SU-DHL-6 (cell line): ENCODE results near the gene SRL.

Experiments used
- H2AFZ ChIP-seq: fragments of 200-600 bp; sonication (generic); 2 replicates; pipeline ENCODE4 v1.6.1; 2014; ENCODE audit warnings: low read depth, mild to moderate bottlenecking, moderate library complexity, mixed read lengths, antibody characterized with exemption, low read length; ENCODE audit not compliant: severe bottlenecking
- H3F3A ChIP-seq: fragments of 200-600 bp; shearing (Covaris generic); 2 replicates; pipeline ENCODE4 v1.6.0; 2016; ENCODE audit warnings: antibody characterized with exemption, mild to moderate bottlenecking; ENCODE audit not compliant: insufficient read depth
- H3K27ac ChIP-seq: fragments of 200-600 bp; sonication (generic); 2 replicates; pipeline ENCODE4 v1.5.1; 2016; ENCODE audit warnings: low read depth, mild to moderate bottlenecking, low read length, moderate library complexity, mixed read lengths
- H3K27me3 ChIP-seq: fragments of 200-600 bp; sonication (generic), shearing (Covaris generic); 2 replicates; pipeline ENCODE4 v1.6.0; 2014; ENCODE audit warnings: mild to moderate bottlenecking, low read length
- H3K36me3 ChIP-seq: fragments of 200-600 bp; sonication (generic); 2 replicates; pipeline ENCODE4 v1.6.1; 2014; ENCODE audit warnings: mild to moderate bottlenecking, low read length, mixed read lengths
- H3K4me2 ChIP-seq: fragments of 300-600, 200-600 bp; shearing (Covaris generic), sonication (generic); 2 replicates; pipeline ENCODE4 v1.6.0; 2014; ENCODE audit warnings: low read length, low read depth, mild to moderate bottlenecking; ENCODE audit not compliant: poor library complexity, severe bottlenecking
- H3K4me3 ChIP-seq: fragments of 200-600 bp; sonication (generic); 2 replicates; pipeline ENCODE4 v1.5.1; 2014; ENCODE audit warnings: antibody characterized with exemption, low read length, mild to moderate bottlenecking, mixed read lengths; ENCODE audit not compliant: insufficient read depth, poor library complexity, severe bottlenecking
- H3K79me2 ChIP-seq: fragments of 200-600 bp; sonication (generic); 2 replicates; pipeline ENCODE4 v1.6.1; 2014; ENCODE audit warnings: mild to moderate bottlenecking, low read length, moderate library complexity; ENCODE audit not compliant: insufficient read depth
- H3K9ac ChIP-seq: fragments of 200-600 bp; sonication (generic); 2 replicates; pipeline ENCODE4 v1.7.0; 2014; ENCODE audit warnings: mild to moderate bottlenecking, low read length
- H3K9me2 ChIP-seq: fragments of 200-600 bp; sonication (generic); replicated peaks from 2 replicates; pipeline ENCODE4 v1.6.1; 2014; ENCODE audit warnings: low read length; ENCODE audit not compliant: insufficient read depth
- H3K9me3 ChIP-seq: fragments of 200-600 bp; sonication (generic); 2 replicates; pipeline ENCODE4 v1.6.1; 2014; ENCODE audit warnings: low read length, mixed read lengths; ENCODE audit not compliant: insufficient read depth
- H4K20me1 ChIP-seq: fragments of 200-600 bp; sonication (generic); 2 replicates; pipeline ENCODE4 v1.6.1; 2014; ENCODE audit warnings: low read depth, mild to moderate bottlenecking, antibody characterized with exemption, low read length, moderate library complexity, mixed read lengths
- EZH2phosphoT487 ChIP-seq: fragments of 200-600 bp; sonication (generic), shearing (Covaris generic); conservative IDR thresholded peaks from 2 replicates; pipeline ENCODE4 v1.6.1; 2018; ENCODE audit warnings: mild to moderate bottlenecking, antibody characterized with exemption, low read length, moderate library complexity, mixed read lengths
- TF ChIP-seq, protein P1 (sequence below): fragments of 200-600 bp; sonication (generic); IDR thresholded peaks from one replicate; pipeline ENCODE4 v1.5.1; 2017; ENCODE audit warnings: antibody characterized with exemption, mild to moderate bottlenecking, low read length, moderate library complexity; ENCODE audit not compliant: insufficient read depth, poor library complexity, severe bottlenecking

The SRL gene

DNA sequence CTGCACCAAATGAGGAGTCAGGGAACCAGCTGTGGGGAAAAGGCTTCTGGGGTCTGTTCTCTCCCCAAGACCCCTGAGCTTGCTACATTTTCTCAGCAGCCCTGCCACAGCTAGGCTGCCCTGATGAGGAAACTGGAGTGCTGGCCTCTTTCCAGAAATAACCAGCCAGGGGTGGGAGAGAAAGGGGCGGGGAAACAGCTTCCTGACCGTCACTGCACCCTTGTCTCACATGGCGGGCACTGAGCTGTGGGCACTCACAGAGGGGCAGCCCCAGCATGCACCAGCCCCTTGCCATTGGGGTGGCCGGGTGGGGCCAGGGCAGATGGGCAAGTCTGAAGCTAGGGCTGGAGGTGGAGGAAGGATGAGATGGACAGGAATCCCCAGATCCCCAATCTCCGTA is 2.9 kb downstream of the SRL start:
- no peak overlapping the region for H2AFZ ChIP-seq
- H3K9me3 ChIP-seq, result no peaks in the 10 kb centered on the region; the same call in 1 of the 2 replicates
- H3K9me2 ChIP-seq, result no peaks in the 10 kb centered on the region
- no peak overlapping the region for H3K4me2 ChIP-seq
- H3K27me3 ChIP-seq, result no peaks in the 10 kb centered on the region
- H3K27ac ChIP-seq, result no peak overlapping the region
- H3K9ac ChIP-seq, result no peak overlapping the region
- no peaks in the 10 kb centered on the region for H3K79me2 ChIP-seq
- H4K20me1 ChIP-seq, result no peaks in the 10 kb centered on the region
- H3F3A ChIP-seq, result no peaks in the 10 kb centered on the region
- no peaks in the 10 kb centered on the region for H3K36me3 ChIP-seq
- TF ChIP-seq, protein P1, sequence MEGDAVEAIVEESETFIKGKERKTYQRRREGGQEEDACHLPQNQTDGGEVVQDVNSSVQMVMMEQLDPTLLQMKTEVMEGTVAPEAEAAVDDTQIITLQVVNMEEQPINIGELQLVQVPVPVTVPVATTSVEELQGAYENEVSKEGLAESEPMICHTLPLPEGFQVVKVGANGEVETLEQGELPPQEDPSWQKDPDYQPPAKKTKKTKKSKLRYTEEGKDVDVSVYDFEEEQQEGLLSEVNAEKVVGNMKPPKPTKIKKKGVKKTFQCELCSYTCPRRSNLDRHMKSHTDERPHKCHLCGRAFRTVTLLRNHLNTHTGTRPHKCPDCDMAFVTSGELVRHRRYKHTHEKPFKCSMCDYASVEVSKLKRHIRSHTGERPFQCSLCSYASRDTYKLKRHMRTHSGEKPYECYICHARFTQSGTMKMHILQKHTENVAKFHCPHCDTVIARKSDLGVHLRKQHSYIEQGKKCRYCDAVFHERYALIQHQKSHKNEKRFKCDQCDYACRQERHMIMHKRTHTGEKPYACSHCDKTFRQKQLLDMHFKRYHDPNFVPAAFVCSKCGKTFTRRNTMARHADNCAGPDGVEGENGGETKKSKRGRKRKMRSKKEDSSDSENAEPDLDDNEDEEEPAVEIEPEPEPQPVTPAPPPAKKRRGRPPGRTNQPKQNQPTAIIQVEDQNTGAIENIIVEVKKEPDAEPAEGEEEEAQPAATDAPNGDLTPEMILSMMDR, result no peak
- TF ChIP-seq EZH2phosphoT487, result no peak
- H3K4me3 ChIP-seq, result no peak overlapping the region

- no peaks in the 10 kb centered on the region for H3F3A ChIP-seq
- no peaks in the 10 kb centered on the region for H3K9me2 ChIP-seq
- no peak overlapping the region for H3K27ac ChIP-seq
- no peaks in the 10 kb centered on the region for H3K79me2 ChIP-seq
- no peak overlapping the region for H3K4me3 ChIP-seq
- TF ChIP-seq, protein P1, result no peak
- TF ChIP-seq EZH2phosphoT487, result no peak
- H3K36me3 ChIP-seq, result no peaks in the 10 kb centered on the region
- H4K20me1 ChIP-seq, result no peaks in the 10 kb centered on the region
- H3K9ac ChIP-seq, result no peak overlapping the region
- no peaks in the 10 kb centered on the region for H3K9me3 ChIP-seq
- H3K4me2 ChIP-seq, result no peak overlapping the region
- no peaks in the 10 kb centered on the region for H3K27me3 ChIP-seq
- no peak overlapping the region for H2AFZ ChIP-seq
Measured at GRCh38 chr16:4233431-4233830, 8.4 kb downstream of the SRL start.

DNA sequence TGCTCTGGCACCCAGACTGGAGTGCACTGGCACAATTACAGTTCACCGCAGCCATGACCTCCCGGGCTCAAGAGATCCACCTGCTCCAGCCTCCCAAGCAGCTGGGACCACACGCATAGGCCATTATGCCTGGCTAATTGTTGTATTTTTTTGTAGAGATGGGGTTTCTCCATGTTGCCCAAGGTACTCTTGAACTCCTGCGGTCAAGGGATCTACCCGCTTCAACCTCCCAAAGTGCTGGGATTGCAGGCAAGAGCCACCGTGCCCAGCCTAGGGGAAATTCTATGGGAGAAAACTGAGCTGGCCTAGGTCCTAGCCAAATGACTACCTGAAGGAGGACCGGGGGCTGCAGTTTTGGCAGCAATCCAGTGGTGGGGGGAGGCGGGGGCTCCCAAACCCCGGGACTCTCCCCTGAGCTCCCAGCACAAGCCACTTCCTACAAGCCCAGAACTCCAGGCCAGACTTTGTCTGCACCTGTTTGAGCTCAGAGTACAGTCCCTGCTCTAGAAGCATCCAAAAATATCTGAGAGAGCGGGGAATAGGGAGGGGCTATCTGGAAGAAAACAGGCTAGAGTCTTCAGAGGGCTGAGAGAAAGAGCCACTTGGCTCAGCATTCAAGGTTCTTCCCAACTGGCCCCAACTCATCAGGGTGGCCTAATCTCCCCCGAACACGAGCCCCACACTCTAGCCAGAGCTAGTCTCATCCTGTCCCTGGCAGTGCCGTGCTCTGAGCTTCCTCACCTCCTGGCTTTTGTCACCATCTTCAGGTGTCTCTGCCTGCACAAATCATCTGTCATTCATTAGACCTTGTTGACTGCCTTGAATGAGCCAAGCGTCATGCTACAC is 9.1 kb downstream of the SRL start:
- Histone ChIP-seq H2AFZ (no peak overlapping the region), H3K9me3 (no peaks in the 10 kb centered on the region), H3K9me2 (no peaks in the 10 kb centered on the region), H4K20me1 (no peaks in the 10 kb centered on the region), H3K36me3 (no peaks in the 10 kb centered on the region), H3K27me3 (no peaks in the 10 kb centered on the region), H3K9ac (no peak overlapping the region), H3K4me3 (no peak overlapping the region), H3K79me2 (no peaks in the 10 kb centered on the region), H3K27ac (no peak overlapping the region), H3K4me2 (no peak overlapping the region), H3F3A (no peaks in the 10 kb centered on the region)
- TF ChIP-seq EZH2phosphoT487, result no peak
- TF ChIP-seq, protein P1, result no peak
